Measurements from ENCODE around the gene EIF4E3. TPM values are rescaled to one million over a fixed set of nuclear protein-coding genes. Genes with fewer than 3 reads are reported as not detected.

EIF4E3 gene
- polyA plus RNA-seq, 1 donor from 2014 or later: 11.4 TPM

DNA sequence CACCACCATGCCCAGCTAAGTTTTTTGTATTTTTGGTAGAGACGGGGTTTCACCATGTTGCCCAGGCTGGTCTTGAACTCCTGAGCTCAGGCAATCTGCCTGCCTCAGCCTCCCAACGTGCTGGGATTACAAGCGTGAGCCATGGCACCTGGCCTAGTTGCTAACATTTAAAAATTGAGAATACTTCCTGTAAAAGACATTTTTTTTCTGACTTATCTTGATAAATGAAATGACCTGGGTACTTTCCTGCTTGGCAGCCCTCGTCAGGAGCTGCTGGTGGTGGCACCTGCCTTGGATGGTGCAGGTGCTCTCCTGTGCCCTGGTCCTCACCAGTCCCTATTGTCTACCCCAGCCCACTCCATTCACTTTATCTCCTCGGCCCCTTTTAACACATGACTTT lies 74.8 kb downstream of the EIF4E3 start:
- no peak overlapping the region for H2AFZ ChIP-seq (ENCODE audit: low read depth, low read length)
- no peak overlapping the region for H3K4me3 ChIP-seq (ENCODE audit: low read length)
- TF ChIP-seq POLR2AphosphoS5 (IDR thresholded peaks at IDR 0.05) (no peak), SMC3 (conservative IDR thresholded peaks at IDR 0.05; ENCODE audit: poor library complexity) (no peak), MXI1 (conservative IDR thresholded peaks at IDR 0.05; ENCODE audit: poor library complexity, severe bottlenecking) (no peak), EZH2 (IDR thresholded peaks at IDR 0.05; ENCODE audit: borderline replicate concordance, insufficient read depth, low read length, poor library complexity, severe bottlenecking) (no peak), EP300 (conservative IDR thresholded peaks at IDR 0.05; ENCODE audit: poor library complexity, severe bottlenecking) (no peak), TAF1 (IDR thresholded peaks at IDR 0.05; ENCODE audit: low read depth) (no peak), RAD21 (conservative IDR thresholded peaks at IDR 0.05) (no peak)
- TF ChIP-seq, protein P1, sequence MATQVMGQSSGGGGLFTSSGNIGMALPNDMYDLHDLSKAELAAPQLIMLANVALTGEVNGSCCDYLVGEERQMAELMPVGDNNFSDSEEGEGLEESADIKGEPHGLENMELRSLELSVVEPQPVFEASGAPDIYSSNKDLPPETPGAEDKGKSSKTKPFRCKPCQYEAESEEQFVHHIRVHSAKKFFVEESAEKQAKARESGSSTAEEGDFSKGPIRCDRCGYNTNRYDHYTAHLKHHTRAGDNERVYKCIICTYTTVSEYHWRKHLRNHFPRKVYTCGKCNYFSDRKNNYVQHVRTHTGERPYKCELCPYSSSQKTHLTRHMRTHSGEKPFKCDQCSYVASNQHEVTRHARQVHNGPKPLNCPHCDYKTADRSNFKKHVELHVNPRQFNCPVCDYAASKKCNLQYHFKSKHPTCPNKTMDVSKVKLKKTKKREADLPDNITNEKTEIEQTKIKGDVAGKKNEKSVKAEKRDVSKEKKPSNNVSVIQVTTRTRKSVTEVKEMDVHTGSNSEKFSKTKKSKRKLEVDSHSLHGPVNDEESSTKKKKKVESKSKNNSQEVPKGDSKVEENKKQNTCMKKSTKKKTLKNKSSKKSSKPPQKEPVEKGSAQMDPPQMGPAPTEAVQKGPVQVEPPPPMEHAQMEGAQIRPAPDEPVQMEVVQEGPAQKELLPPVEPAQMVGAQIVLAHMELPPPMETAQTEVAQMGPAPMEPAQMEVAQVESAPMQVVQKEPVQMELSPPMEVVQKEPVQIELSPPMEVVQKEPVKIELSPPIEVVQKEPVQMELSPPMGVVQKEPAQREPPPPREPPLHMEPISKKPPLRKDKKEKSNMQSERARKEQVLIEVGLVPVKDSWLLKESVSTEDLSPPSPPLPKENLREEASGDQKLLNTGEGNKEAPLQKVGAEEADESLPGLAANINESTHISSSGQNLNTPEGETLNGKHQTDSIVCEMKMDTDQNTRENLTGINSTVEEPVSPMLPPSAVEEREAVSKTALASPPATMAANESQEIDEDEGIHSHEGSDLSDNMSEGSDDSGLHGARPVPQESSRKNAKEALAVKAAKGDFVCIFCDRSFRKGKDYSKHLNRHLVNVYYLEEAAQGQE (IDR thresholded peaks at IDR 0.05; ENCODE audit: borderline replicate concordance): no peak
- TF ChIP-seq, protein P2, sequence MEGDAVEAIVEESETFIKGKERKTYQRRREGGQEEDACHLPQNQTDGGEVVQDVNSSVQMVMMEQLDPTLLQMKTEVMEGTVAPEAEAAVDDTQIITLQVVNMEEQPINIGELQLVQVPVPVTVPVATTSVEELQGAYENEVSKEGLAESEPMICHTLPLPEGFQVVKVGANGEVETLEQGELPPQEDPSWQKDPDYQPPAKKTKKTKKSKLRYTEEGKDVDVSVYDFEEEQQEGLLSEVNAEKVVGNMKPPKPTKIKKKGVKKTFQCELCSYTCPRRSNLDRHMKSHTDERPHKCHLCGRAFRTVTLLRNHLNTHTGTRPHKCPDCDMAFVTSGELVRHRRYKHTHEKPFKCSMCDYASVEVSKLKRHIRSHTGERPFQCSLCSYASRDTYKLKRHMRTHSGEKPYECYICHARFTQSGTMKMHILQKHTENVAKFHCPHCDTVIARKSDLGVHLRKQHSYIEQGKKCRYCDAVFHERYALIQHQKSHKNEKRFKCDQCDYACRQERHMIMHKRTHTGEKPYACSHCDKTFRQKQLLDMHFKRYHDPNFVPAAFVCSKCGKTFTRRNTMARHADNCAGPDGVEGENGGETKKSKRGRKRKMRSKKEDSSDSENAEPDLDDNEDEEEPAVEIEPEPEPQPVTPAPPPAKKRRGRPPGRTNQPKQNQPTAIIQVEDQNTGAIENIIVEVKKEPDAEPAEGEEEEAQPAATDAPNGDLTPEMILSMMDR (IDR thresholded peaks at IDR 0.05; ENCODE audit: poor library complexity, severe bottlenecking): no peak

DNA sequence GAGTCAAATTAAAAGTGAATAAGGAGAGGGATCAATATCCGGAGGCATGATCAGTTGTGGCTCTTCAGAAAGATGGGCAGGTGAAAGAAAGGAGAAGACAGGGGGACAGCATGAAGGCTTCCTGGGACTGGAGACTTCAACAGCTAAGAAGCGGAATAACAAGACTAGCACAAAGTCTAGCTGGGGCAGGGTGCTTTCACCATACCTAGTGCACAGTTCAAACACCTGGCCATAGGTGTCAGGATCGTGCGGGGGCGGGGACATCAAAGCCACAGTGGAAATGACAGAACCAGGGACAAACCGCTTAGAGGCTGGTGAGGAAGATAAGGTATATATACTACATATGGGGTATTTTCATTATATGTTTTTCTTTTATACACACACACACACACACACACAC lies 75.4 kb downstream of the EIF4E3 start:
- Histone ChIP-seq H3K36me3 (ENCODE audit: insufficient read depth, low read length) (no peaks in the 10 kb centered on the region), H4K20me1 (ENCODE audit: insufficient read depth) (no peaks in the 10 kb centered on the region), H3K27me3 (ENCODE audit: insufficient read depth, low read depth, low read length) (no peaks in the 10 kb centered on the region), H3K4me3 (ENCODE audit: low read length) (no peak overlapping the region), H3K4me2 (ENCODE audit: low read length) (no peak overlapping the region), H3K27ac (ENCODE audit: low read length) (no peak overlapping the region), H3F3A (ENCODE audit: insufficient read depth, low read length, poor library complexity, severe bottlenecking) (no peaks in the 10 kb centered on the region), H3K9ac (ENCODE audit: low read length) (no peak overlapping the region), H3K9me3 (ENCODE audit: low read length) (no peaks in the 10 kb centered on the region), H2AFZ (ENCODE audit: low read depth, low read length) (no peak overlapping the region), H3K79me2 (replicated peaks; ENCODE audit: insufficient read depth, low read length) (no peaks in the 10 kb centered on the region), H3K9me2 (ENCODE audit: insufficient read depth, low read length) (no peaks in the 10 kb centered on the region)
- TF ChIP-seq RAD21 (conservative IDR thresholded peaks at IDR 0.05) (no peak), MXI1 (conservative IDR thresholded peaks at IDR 0.05; ENCODE audit: poor library complexity, severe bottlenecking) (no peak), EP300 (conservative IDR thresholded peaks at IDR 0.05; ENCODE audit: poor library complexity, severe bottlenecking) (no peak), POLR2AphosphoS5 (IDR thresholded peaks at IDR 0.05) (no peak), EZH2 (IDR thresholded peaks at IDR 0.05; ENCODE audit: borderline replicate concordance, insufficient read depth, low read length, poor library complexity, severe bottlenecking) (no peak), SMC3 (conservative IDR thresholded peaks at IDR 0.05; ENCODE audit: poor library complexity) (no peak), TAF1 (IDR thresholded peaks at IDR 0.05; ENCODE audit: low read depth) (no peak)
- TF ChIP-seq, protein P2 (IDR thresholded peaks at IDR 0.05; ENCODE audit: poor library complexity, severe bottlenecking): no peak
- TF ChIP-seq, protein P1 (IDR thresholded peaks at IDR 0.05; ENCODE audit: borderline replicate concordance): no peak

More for the DNA sequence above, 74.8 kb downstream of the EIF4E3 start:
- no peaks in the 10 kb centered on the region for H3K36me3 ChIP-seq (ENCODE audit: insufficient read depth, low read length)
- H3K9me2 ChIP-seq (ENCODE audit: insufficient read depth, low read length): no peaks in the 10 kb centered on the region
- H3K9me3 ChIP-seq (ENCODE audit: low read length): no peaks in the 10 kb centered on the region
- no peaks in the 10 kb centered on the region for H3K79me2 ChIP-seq (replicated peaks; ENCODE audit: insufficient read depth, low read length)
- H3F3A ChIP-seq (ENCODE audit: insufficient read depth, low read length, poor library complexity, severe bottlenecking): no peaks in the 10 kb centered on the region
- H3K4me2 ChIP-seq (ENCODE audit: low read length): no peak overlapping the region
- no peaks in the 10 kb centered on the region for H4K20me1 ChIP-seq (ENCODE audit: insufficient read depth)
- no peaks in the 10 kb centered on the region for H3K27me3 ChIP-seq (ENCODE audit: insufficient read depth, low read depth, low read length)
- H3K27ac ChIP-seq (ENCODE audit: low read length): no peak overlapping the region
- H3K9ac ChIP-seq (ENCODE audit: low read length): no peak overlapping the region

All from neural cell (in vitro differentiated cells).